Large intestine (tissue), 3 donors: ENCODE measurements around the gene SPARCL1. TPM values are rescaled to one million over a fixed set of nuclear protein-coding genes. Genes with fewer than 3 reads are reported as not detected.

Experiments used
- DNase-seq, 2 donors: peaks; one replicate each; pipeline versions ENCODE4 v3.0.0 to v3.0.0-alpha.2; 2013
- H3K27ac ChIP-seq: one replicate; pipeline ENCODE4 v1.5.1; 2013; ENCODE audit warnings: low read length
- H3K27me3 ChIP-seq: 2 replicates; pipeline ENCODE4 v1.6.1; 2013; ENCODE audit warnings: low read length; ENCODE audit not compliant: control insufficient read depth, insufficient read depth
- H3K36me3 ChIP-seq: 2 replicates; pipeline ENCODE4 v1.6.1; 2013; ENCODE audit warnings: low read length; ENCODE audit not compliant: control insufficient read depth, insufficient read depth
- H3K4me1 ChIP-seq: one replicate; pipeline ENCODE4 v1.6.1; 2013; ENCODE audit warnings: low read length; ENCODE audit not compliant: control insufficient read depth, insufficient read depth
- H3K4me3 ChIP-seq: one replicate; pipeline ENCODE4 v1.5.1; 2013; ENCODE audit warnings: low read length
- H3K9me3 ChIP-seq: one replicate; pipeline ENCODE4 v1.6.1; 2013; ENCODE audit warnings: mild to moderate bottlenecking, low read depth, low read length, moderate library complexity; ENCODE audit not compliant: control insufficient read depth
- WGBS: methylation state at CpG from one replicate; pipeline ENCODE4 v1.1.5; 2013; ENCODE audit warnings: low lambda C conversion rate; ENCODE audit not compliant: insufficient coverage; 5-methylcytosine and 5-hydroxymethylcytosine counted together
- polyA plus RNA-seq: library from polyadenylated mRNA; unstranded; fragments of 120-200 nt; gene quantifications from one replicate; pipeline ENCODE4 v1.2.1, GENCODE V29; 2013

The SPARCL1 gene
- polyA plus RNA-seq, 1 donor = 154 TPM

DNA sequence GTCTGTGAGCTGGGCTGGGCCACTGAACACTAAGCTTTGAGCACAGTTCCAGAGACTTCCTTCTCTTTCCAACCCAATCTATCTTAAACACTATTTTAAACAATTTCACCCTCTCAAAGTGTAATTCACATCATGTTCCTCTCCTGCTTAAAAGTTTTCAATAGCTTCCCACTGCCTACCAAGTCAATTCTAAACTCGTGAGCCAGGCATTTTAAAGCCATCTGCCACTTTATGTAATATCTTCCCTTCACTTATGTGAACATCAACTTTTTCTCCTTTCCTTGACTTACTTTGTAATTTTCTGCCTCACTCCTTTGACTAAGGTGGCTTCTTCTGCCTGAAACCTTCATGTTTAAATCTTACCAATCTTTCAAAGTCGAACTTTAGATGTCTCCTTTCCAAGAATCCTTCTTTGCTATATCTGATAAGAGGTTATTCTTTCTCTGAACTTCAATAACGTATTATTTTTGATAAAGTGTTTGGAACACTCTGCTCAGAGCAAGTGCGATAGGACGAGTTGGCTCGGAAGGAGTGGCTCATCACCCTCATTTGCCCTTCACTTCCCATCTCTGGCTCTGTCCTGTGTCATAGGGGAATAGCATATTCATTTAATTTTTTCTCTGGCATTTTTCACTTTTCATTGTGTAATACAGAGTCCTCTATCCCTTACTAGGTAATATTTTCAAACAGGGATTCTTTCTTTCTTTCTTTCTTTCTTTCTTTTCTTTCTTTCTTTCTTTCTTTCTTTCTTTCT is 13.0 kb upstream of the SPARCL1 start:
- Histone ChIP-seq H3K4me3 (no peak overlapping the region), H3K4me1 (no peaks in the 10 kb centered on the region), H3K9me3 (no peaks in the 10 kb centered on the region), H3K27ac (no peak overlapping the region), H3K36me3 (no peaks in the 10 kb centered on the region), H3K27me3 (no peaks in the 10 kb centered on the region)
- DNase-seq = no peak
- 92% methylated on average over 2 of the region's 6 CpGs for WGBS

DNA sequence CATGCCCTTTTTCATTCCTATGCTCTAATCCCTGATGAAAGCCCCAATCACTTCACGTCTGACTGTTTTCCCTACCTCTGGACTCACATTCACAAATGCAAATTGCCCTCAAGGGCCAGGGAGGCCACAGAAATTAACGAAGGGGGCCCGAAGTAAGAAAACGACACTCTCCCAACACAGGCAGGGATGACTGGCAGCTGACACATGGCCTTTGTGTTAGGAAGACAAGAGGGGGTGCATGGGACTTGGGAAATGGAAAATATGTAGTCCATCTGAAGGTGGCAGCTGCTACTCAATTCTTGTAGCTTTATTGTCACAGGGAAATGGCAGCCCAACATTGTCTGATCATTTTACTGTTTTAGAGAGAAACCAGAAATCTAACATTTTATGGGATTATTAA is 12.3 kb upstream of the SPARCL1 start:
- H3K36me3 ChIP-seq = no peaks in the 10 kb centered on the region
- no peak overlapping the region for H3K4me3 ChIP-seq
- no peaks in the 10 kb centered on the region for H3K27me3 ChIP-seq
- WGBS = 67% methylated on average over 1 of the region's 4 CpGs
- H3K9me3 ChIP-seq = no peaks in the 10 kb centered on the region
- H3K4me1 ChIP-seq = no peaks in the 10 kb centered on the region
- DNase-seq = no peak
- no peak overlapping the region for H3K27ac ChIP-seq

DNA sequence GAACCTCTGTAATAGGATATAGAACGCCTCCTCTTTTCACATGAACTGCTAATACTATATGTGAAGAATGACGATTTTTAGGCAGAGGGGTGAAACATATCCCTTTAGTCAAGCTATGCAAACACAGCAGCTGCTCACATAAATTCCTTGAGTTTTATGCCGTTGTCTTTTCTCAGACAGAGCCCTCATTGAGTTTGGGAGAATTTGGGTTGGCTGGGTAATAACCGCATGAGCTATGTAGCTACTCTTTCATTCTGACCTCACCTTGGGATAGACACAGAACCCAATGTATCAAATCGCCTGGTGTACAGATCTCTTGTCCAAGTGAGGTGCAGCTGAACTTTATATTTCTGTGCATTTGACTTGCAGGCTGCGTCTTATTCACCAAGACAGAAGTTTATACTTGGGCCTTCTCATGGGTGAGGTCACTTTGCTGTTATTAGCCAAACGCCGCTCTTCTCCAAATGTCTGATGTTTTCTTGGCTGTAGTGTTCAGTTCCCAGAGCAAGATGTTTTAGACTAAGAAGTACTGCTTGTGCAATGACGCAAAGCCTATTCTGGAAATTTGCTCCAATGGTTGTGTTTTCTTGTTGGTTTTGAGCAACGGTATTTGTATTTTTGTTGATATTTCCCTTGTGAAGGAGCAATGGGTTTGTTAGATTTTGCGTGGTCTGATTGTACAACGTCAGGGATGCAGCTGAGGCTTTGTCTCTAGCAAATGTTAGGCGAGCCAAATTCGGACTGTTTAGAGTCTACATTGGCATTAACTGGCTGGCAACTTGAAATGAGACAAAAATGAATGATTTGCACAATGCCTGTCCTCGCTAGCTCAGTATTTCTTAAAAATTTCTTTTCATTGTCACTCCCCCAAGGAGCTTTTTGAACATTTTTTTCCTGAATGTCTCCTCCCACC is 11.2 kb upstream of the SPARCL1 start:
- Histone ChIP-seq H3K27ac (peak overlapping the region; percentile 43), H3K4me3 (no peak overlapping the region), H3K27me3 (no peaks in the 10 kb centered on the region), H3K9me3 (no peaks in the 10 kb centered on the region), H3K36me3 (no peaks in the 10 kb centered on the region), H3K4me1 (no peaks in the 10 kb centered on the region)
- peak; percentile 33 to 50 for DNase-seq
- WGBS = 86% methylated on average over 2 of the region's 15 CpGs

DNA sequence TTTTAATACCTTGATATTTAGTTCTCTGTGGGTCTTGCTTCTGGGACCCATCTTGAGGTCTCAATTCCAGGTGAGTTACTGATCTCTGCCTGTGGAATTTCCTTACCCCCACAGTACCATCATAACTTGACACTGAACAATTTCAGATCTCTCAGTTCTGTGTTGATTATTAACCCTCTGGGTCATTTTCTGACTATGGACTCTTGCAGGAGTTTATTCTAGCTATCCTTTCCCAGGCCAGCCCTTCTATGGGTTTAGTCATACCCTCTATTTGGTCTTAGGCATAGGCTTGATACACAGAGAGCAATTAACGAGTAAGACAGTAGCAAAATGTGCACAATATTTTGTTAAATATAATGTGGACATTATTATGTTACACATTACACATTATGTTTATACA is 3.7 kb upstream of the SPARCL1 start:
- H3K36me3 ChIP-seq = no peaks in the 10 kb centered on the region
- DNase-seq = no peak
- H3K27me3 ChIP-seq = no peaks in the 10 kb centered on the region
- H3K27ac ChIP-seq = no peak overlapping the region
- H3K4me3 ChIP-seq = no peak overlapping the region
- no peaks in the 10 kb centered on the region for H3K9me3 ChIP-seq
- H3K4me1 ChIP-seq = no peaks in the 10 kb centered on the region
- WGBS = 75% methylated on average over 1 of the region's 1 CpG

DNA sequence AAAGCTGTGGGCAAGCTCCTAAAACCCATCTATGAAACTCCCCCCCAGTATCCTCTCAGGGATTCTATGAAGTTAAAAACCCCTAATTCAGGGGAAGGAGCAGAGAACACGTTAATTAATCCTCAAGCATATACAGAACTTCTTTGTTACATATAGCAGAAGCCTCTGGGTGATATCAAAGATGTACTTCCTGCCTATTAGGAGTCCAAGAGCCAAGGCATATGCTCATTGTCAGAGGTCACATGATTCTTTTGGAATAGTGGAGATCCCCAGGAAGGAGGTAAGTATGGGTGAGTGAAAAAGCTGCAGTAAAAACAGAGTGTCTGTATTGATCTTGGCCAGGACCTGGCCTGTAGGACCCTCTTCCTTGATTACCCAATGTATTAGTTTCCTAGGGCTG is 2.9 kb upstream of the SPARCL1 start:
- Histone ChIP-seq H3K36me3 (no peaks in the 10 kb centered on the region), H3K27me3 (no peaks in the 10 kb centered on the region), H3K27ac (no peak overlapping the region), H3K4me1 (no peaks in the 10 kb centered on the region), H3K9me3 (no peaks in the 10 kb centered on the region), H3K4me3 (no peak overlapping the region)
- DNase-seq = no peak
- WGBS = no CpG with 5 or more reads among the region's 1 CpG

DNA sequence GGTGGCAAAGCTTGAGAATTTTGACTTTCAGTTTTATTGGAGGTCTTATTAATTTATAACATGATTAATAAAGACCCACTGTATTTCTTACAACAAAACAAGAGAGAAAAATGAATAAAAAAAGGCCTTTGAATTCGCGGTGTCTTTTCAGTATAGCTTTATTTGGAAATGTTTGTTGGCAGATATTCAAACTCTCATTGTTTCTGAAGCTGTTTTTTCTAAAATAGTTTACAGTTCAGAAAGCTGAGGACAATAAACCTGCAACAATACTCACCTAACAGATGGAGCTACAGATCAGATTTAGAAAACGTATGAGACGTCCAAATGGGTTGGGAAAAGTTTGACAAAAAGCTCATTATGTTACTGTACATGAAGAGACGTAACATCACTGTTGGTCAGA is 2.4 kb upstream of the SPARCL1 start:
- Histone ChIP-seq H3K27me3 (no peaks in the 10 kb centered on the region), H3K27ac (no peak overlapping the region), H3K36me3 (no peaks in the 10 kb centered on the region), H3K4me3 (no peak overlapping the region), H3K9me3 (no peaks in the 10 kb centered on the region), H3K4me1 (no peaks in the 10 kb centered on the region)
- no peak for DNase-seq
- WGBS = 100% methylated on average over 1 of the region's 5 CpGs

DNA sequence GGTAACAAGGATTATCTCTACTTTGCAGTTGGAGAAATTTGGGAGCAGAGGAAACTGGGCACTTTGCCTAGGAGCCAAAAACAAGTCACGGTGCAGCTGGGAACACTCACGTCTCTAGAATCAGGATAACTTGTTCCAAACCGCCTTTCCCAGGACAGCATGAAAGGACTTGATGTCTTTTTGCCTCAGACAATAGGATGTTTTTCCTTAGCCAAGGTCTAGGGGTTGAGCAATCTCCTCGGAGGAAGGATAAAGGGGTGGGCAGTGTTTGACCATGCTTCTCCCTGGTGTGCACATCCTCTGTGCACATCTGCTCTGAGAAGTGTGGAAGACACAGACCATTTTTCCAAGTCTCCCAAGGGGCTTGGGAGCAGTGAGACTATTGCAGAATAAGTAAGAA is 1.7 kb upstream of the SPARCL1 start:
- Histone ChIP-seq H3K4me1 (no peaks in the 10 kb centered on the region), H3K27me3 (no peaks in the 10 kb centered on the region), H3K27ac (peak overlapping the region; percentile 4), H3K4me3 (no peak overlapping the region), H3K36me3 (no peaks in the 10 kb centered on the region), H3K9me3 (no peaks in the 10 kb centered on the region)
- peak in 1 of 2 donors; percentile 28 for DNase-seq
- WGBS = no CpG with 5 or more reads among the region's 4 CpGs

DNA sequence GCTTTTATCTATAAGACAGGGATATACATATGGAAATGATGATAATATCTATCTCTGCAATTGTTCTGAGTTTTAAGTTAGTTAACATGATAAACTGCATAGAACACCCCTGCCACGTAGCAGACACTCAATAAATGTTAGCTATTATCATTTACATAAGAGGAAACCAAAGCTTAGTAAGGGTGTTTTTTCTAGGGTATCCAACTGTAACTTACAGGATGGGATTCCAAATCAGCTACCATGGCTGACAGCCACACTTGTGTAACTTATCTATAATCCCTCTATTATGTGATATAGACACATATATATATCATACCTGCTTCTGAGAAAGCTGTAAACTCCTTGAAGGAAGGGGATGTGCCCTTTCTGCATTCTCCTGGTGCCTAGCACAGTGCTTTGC is 1.1 kb upstream of the SPARCL1 start:
- H3K4me1 ChIP-seq = no peaks in the 10 kb centered on the region
- no peak overlapping the region for H3K4me3 ChIP-seq
- DNase-seq = no peak
- WGBS = 100% methylated on average over 1 of the region's 1 CpG
- H3K27ac ChIP-seq = peak overlapping the region; percentile 43
- H3K27me3 ChIP-seq = no peaks in the 10 kb centered on the region
- H3K9me3 ChIP-seq = no peaks in the 10 kb centered on the region
- no peaks in the 10 kb centered on the region for H3K36me3 ChIP-seq

DNA sequence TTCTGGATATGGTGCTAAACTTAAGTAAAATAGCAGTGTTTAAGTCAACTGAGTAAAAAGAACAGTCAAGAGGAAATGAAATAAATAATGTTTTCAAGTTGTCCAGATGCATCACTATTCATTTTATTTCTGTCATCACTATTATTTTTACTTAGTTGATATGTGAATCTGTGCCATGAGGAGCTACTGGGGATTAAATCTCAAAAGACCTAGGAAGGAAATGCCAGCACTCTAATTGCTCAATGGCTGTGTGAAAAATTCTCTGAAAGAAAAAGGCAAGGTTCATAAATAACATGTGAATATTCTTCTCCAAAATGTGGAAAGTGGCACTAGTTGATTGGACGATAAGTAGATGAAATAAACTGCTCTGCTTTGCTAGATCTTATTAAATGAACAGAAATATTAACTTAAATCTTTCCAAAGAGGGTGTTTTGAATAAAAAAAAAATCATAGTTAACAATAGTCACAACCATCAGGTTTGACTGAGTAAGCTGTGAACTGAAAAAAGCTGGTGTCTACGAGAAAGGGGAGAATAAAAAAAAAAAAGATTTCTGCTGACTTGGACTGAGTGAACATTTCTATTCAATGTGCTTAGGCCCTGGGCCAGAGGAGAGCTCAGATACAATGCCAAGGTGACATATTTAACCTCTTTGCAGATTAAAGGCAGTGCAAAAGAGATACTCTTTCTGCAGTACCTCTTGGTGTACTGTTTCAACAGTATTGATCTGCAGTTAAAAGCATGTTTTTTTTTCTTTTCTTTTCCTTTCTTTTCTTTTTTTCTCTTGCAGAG is 1.6 kb downstream of the SPARCL1 start:
- no peaks in the 10 kb centered on the region for H3K9me3 ChIP-seq
- H3K27me3 ChIP-seq = no peaks in the 10 kb centered on the region
- no peaks in the 10 kb centered on the region for H3K36me3 ChIP-seq
- WGBS = 20% methylated on average over 1 of the region's 2 CpGs
- H3K27ac ChIP-seq = peak overlapping the region; percentile 70
- H3K4me1 ChIP-seq = no peaks in the 10 kb centered on the region
- no peak for DNase-seq
- H3K4me3 ChIP-seq = peak overlapping the region; percentile 37

DNA sequence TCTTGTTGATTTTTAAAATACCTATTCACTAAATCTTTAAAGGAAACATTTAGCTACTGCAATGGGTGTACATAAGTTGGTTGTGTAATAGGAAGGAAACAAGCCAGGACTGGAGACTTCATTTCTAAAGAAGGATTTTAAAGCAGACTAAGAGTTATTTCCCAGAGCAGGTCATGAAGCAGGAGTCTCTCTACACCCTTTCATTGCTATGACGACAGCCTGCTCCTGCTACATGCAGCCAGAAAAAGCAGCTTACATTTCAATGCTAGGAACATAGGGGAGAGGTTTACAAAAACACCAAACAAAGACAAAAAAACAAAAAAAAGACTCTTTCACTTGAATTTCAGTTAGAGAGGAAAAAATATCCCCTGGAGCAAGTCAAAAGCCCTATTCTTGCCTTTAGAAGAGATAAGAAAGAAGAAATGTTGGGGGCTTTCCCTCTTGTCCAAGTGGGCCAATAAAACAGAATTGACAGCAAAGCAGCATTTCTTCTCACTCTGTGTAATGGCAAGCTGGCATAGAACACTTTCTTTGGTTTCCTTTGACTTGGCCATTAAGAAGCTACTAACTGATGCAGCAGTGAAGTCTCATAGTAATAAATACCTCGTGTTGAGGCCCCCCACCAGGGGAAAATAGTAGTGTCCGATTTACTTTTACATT is 3.4 kb downstream of the SPARCL1 start:
- 83% methylated on average over 2 of the region's 3 CpGs for WGBS
- Histone ChIP-seq H3K4me1 (no peaks in the 10 kb centered on the region), H3K36me3 (no peaks in the 10 kb centered on the region), H3K27me3 (no peaks in the 10 kb centered on the region), H3K27ac (peak overlapping the region; percentile 70), H3K9me3 (no peaks in the 10 kb centered on the region), H3K4me3 (peak overlapping the region; percentile 9)
- DNase-seq = peak in 1 of 2 donors; percentile 17
